Ishikawa (cell line): ENCODE results near the gene ASB6.

ENCODE experiments used
- CEBPB ChIP-seq: IDR thresholded peaks from 2 replicates; pipeline ENCODE4 v1.6.1; 2012
- CREB1 ChIP-seq: IDR thresholded peaks from 2 replicates; pipeline ENCODE4 v1.6.1; 2012; ENCODE audit warnings: low read depth
- EGR1 ChIP-seq: IDR thresholded peaks from 2 replicates; pipeline ENCODE4 v1.6.1; 2012
- EP300 ChIP-seq: IDR thresholded peaks from 2 replicates; pipeline ENCODE4 v1.6.1; 2012; ENCODE audit warnings: borderline replicate concordance
- FOXM1 ChIP-seq: IDR thresholded peaks from 2 replicates; pipeline ENCODE4 v1.6.1; 2012; ENCODE audit warnings: low read depth, borderline replicate concordance
- MAX ChIP-seq: IDR thresholded peaks from 2 replicates; pipeline ENCODE4 v1.6.1; 2012
- NFIC ChIP-seq: IDR thresholded peaks from 2 replicates; pipeline ENCODE4 v1.6.1; 2012
- RAD21 ChIP-seq: IDR thresholded peaks from 2 replicates; pipeline ENCODE4 v1.6.1; 2012; ENCODE audit warnings: low read depth
- REST ChIP-seq: IDR thresholded peaks from 2 replicates; pipeline ENCODE4 v1.6.1; 2012; ENCODE audit warnings: low read depth, mild to moderate bottlenecking
- TAF1 ChIP-seq: IDR thresholded peaks from 2 replicates; pipeline ENCODE4 v1.6.1; 2012; ENCODE audit warnings: low read depth, mild to moderate bottlenecking
- TCF12 ChIP-seq: IDR thresholded peaks from 2 replicates; pipeline ENCODE4 v1.6.1; 2012; ENCODE audit warnings: low read depth
- TEAD4 ChIP-seq: IDR thresholded peaks from 2 replicates; pipeline ENCODE4 v1.6.1; 2012
- USF1 ChIP-seq: IDR thresholded peaks from 2 replicates; pipeline ENCODE4 v1.6.1; 2012
- YY1 ChIP-seq: IDR thresholded peaks from 2 replicates; pipeline ENCODE4 v1.6.1; 2012; ENCODE audit warnings: low read depth
- ZBTB7A ChIP-seq: IDR thresholded peaks from 2 replicates; pipeline ENCODE4 v1.6.1; 2012; ENCODE audit warnings: low read depth

ASB6 gene

GRCh38 chr9:129609486-129610212 lies 32.3 kb downstream of the ASB6 start:
- no peak for TF ChIP-seq TAF1
- TF ChIP-seq ZBTB7A: no peak
- TF ChIP-seq RAD21: no peak
- TF ChIP-seq YY1: no peak
- no peak for TF ChIP-seq EP300
- no peak for TF ChIP-seq TEAD4
- TF ChIP-seq EGR1: no peak
- no peak for TF ChIP-seq TCF12

- TF ChIP-seq CREB1 (no peak), FOXM1 (no peak), TCF12 (no peak), EP300 (no peak)
Observed at GRCh38 chr9:129608561-129609481, 33.1 kb downstream of the ASB6 start.

GRCh38 chr9:129607027-129607387 lies 34.9 kb downstream of the ASB6 start:
- TF ChIP-seq CEBPB (no peak), TEAD4 (no peak), USF1 (no peak), EGR1 (no peak), YY1 (no peak), RAD21 (no peak)

- TF ChIP-seq EP300 (no peak), TAF1 (no peak), RAD21 (no peak), ZBTB7A (no peak), NFIC (no peak), TEAD4 (no peak), FOXM1 (no peak), EGR1 (no peak), USF1 (no peak), MAX (no peak), YY1 (no peak), CREB1 (no peak), TCF12 (no peak)
Observed at GRCh38 chr9:129606161-129607026, 35.6 kb downstream of the ASB6 start.

GRCh38 chr9:129604766-129605163 lies 37.2 kb downstream of the ASB6 start:
- TF ChIP-seq RAD21: no peak
- 0 out of 2 replicates have a peak, but pooled peaks have one; percentile 11 for TF ChIP-seq CEBPB

- TF ChIP-seq TAF1 (no peak), YY1 (no peak), ZBTB7A (no peak), CREB1 (no peak), EGR1 (no peak)
Observed at GRCh38 chr9:129604056-129604765, 37.7 kb downstream of the ASB6 start.

- peak; percentile 29; the same call in 1 of the 2 replicates for TF ChIP-seq NFIC
- no peak for TF ChIP-seq EP300
Observed at GRCh38 chr9:129602598-129603415, 39.1 kb downstream of the ASB6 start.

- no peak for TF ChIP-seq TAF1
- no peak for TF ChIP-seq FOXM1
- no peak for TF ChIP-seq CREB1
- TF ChIP-seq EGR1: no peak
- no peak for TF ChIP-seq RAD21
- TF ChIP-seq CEBPB: no peak
- no peak for TF ChIP-seq TCF12
- no peak for TF ChIP-seq YY1
- no peak for TF ChIP-seq ZBTB7A
- TF ChIP-seq REST: no peak
- no peak for TF ChIP-seq EP300
- TF ChIP-seq TEAD4: no peak
- TF ChIP-seq MAX: no peak
- no peak for TF ChIP-seq USF1
- no peak for TF ChIP-seq NFIC
Observed at GRCh38 chr9:129601082-129601674, 40.8 kb downstream of the ASB6 start.
